Psoas muscle (tissue), 8 donors: ENCODE data around the gene PIAS1. TPM values are rescaled to one million over a fixed set of nuclear protein-coding genes. Genes with fewer than 3 reads are reported as not detected.

Experiments
- ATAC-seq, 4 donors: fragments of 200-7000 bp; cut with Tn5 transposase; one replicate each; pipeline ENCODE4 v1.9.1; 2020; ENCODE audit warnings: moderate library complexity in 3 of 4, mild to moderate bottlenecking in 2 of 4
- DNase-seq, 2 donors: peaks; one replicate each; pipeline ENCODE4 v3.0.0-alpha.2; 2020
- H3K27ac ChIP-seq: fragments of 200-600 bp; one replicate; pipeline ENCODE4 v1.8.0; 2022
- H3K27me3 ChIP-seq, 3 donors: fragments of 200-600 bp in 1 of 3; one replicate each; pipeline versions ENCODE4 v1.6.1 to v1.8.0; 2013 to 2022; ENCODE audit warnings: low read length in 2 of 3, mild to moderate bottlenecking in 2 of 3, moderate library complexity in 1 of 3; ENCODE audit not compliant: insufficient read depth in 3 of 3
- H3K36me3 ChIP-seq, 2 donors: fragments of 200-600 bp in 1 of 2; one replicate each; pipeline versions ENCODE4 v1.6.1 to v1.8.0; 2013 to 2022; ENCODE audit warnings: low read depth in 1 of 2, mild to moderate bottlenecking in 1 of 2, moderate library complexity in 1 of 2; ENCODE audit not compliant: insufficient read depth in 1 of 2
- H3K4me1 ChIP-seq: fragments of 200-600 bp; one replicate; pipeline ENCODE4 v1.8.0; 2022
- H3K4me3 ChIP-seq: fragments of 200-600 bp; one replicate; pipeline ENCODE4 v1.8.0; 2022; ENCODE audit warnings: mild to moderate bottlenecking
- H3K9me3 ChIP-seq: fragments of 200-600 bp; one replicate; pipeline ENCODE4 v1.8.0; 2022
- WGBS, 3 donors: extraction: QIAGEN DNeasy Blood & Tissue Kit; methylation state at CpG; one replicate each; pipeline versions ENCODE4 v1.1.6 to v1.1.7; 2013; 5-methylcytosine and 5-hydroxymethylcytosine counted together
- intact Hi-C, 2 donors: fragments of 100-400 bp; cut with DNase I; formaldehyde crosslinking; loops; one replicate each; pipeline versions ENCODE4 v1.11.0 to v1.14.2; 2022
- polyA plus RNA-seq, 3 donors: library from polyadenylated mRNA; stranded (reverse); fragments of 200-250 nt; gene quantifications; one replicate each; pipeline ENCODE4 v1.2.3, GENCODE V29; 2013
- total RNA-seq, 4 donors: library from RNA; stranded (reverse); fragmentation: NEBNext Ultra II Directional in 2 of 4; extraction: Animal tissue kit (Norgen Biotek cat#: 25700) in 2 of 4; gene quantifications; one replicate each; pipeline versions ENCODE4 v1.2.1 to v1.2.4, GENCODE V29; 2021 to 2023
- TF ChIP-seq, protein P1 (sequence below): fragments of 200-600 bp; IDR thresholded peaks from one replicate; pipeline ENCODE4 v1.8.0; 2022; ENCODE audit warnings: antibody characterized with exemption
- donor health status: healthy with polysubstance abuse.
- donor health status: DM: no; HTN: no; CAD: no; lungs with moderate emphysema.
- donor health status: Bipolar disorder and iron deficiency.
- donor health status: healthy.
- donor health status: DM: yes; HTN: yes; CAD: no.
- donor health status: DM: no; HTN: no; CAD: no.
- donor health status: DM: no; HTN: no; CAD: no.
- donor health status: DM: yes; HTN: yes; CAD: no.

The PIAS1 gene
- total and polyA plus RNA-seq, 7 donors = 4.4 to 28.7 (median 18.2) TPM

DNA sequence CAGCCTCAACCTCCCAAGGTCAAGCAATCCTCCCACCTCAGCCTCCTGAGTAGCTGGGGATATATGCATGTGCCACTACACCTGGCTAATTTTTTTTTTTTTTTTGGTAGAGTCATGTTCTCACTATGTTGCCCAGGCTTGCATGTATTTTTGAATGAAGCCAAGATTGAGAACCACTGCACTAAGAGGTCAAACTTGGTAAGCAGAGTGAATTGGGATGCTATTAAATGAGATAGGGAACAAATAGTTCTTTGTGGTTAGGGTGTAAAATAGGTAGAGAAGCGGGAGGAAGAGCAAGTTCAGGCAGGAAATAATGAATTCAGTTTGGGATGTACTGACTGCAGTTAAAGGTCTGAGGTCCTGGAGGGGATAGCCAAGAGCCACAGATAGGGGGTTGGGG, 39.9 kb upstream of the PIAS1 start:
- TF ChIP-seq, protein P1, sequence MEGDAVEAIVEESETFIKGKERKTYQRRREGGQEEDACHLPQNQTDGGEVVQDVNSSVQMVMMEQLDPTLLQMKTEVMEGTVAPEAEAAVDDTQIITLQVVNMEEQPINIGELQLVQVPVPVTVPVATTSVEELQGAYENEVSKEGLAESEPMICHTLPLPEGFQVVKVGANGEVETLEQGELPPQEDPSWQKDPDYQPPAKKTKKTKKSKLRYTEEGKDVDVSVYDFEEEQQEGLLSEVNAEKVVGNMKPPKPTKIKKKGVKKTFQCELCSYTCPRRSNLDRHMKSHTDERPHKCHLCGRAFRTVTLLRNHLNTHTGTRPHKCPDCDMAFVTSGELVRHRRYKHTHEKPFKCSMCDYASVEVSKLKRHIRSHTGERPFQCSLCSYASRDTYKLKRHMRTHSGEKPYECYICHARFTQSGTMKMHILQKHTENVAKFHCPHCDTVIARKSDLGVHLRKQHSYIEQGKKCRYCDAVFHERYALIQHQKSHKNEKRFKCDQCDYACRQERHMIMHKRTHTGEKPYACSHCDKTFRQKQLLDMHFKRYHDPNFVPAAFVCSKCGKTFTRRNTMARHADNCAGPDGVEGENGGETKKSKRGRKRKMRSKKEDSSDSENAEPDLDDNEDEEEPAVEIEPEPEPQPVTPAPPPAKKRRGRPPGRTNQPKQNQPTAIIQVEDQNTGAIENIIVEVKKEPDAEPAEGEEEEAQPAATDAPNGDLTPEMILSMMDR = no peak
- H3K27ac ChIP-seq = no peak overlapping the region
- intact Hi-C loops = no loop called here
- DNase-seq = no peak
- H3K27me3 ChIP-seq = no peaks in the 10 kb centered on the region
- no peak overlapping the region for H3K4me3 ChIP-seq
- WGBS, 3 donors = 80 to 92% (median 90%) methylated on average over 1 of the region's 1 CpG
- no peaks in the 10 kb centered on the region for H3K9me3 ChIP-seq
- no peaks in the 10 kb centered on the region for H3K4me1 ChIP-seq
- no peaks in the 10 kb centered on the region for H3K36me3 ChIP-seq
- ATAC-seq = no peak

DNA sequence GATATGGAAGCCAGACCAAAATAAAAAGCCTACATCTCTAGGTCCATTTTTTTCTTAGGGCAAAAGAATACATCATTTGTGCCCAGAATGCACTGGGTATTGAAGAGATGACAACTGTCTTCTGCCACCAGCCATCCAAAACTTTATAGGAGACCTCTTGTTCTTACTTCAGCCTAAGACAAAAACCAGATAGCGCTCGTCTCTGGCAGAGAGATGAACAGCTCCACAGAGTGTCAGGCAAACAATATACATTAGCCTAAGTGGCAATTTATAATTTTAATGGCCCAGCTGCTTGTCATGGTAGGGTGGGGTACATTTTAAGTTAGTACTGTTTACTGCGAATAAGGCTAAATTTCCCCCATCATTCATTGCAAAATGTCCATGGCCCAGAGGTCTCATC, 38.9 kb upstream of the PIAS1 start:
- TF ChIP-seq, protein P1 = no peak
- DNase-seq (no peak), ATAC-seq (no peak)
- no peaks in the 10 kb centered on the region for H3K9me3 ChIP-seq
- H3K27me3 ChIP-seq = no peaks in the 10 kb centered on the region
- H3K4me3 ChIP-seq = no peak overlapping the region
- H3K4me1 ChIP-seq = no peaks in the 10 kb centered on the region
- no peak overlapping the region for H3K27ac ChIP-seq
- intact Hi-C loops = no loop called here
- H3K36me3 ChIP-seq = no peaks in the 10 kb centered on the region
- WGBS, 3 donors = 87 to 90% (median 88%) methylated on average over 3 of the region's 3 CpGs

GRCh38 chr15:68017201-68017600, 36.9 kb upstream of the PIAS1 start:
- ATAC-seq = peak in 2 of 4 donors; percentile 37 to 50
- intact Hi-C loops = no loop called here

GRCh38 chr15:68018797-68019444, 35.2 kb upstream of the PIAS1 start:
- intact Hi-C loops = no loop called here
- Histone ChIP-seq H3K27ac (no peak overlapping the region), H3K36me3 (no peaks in the 10 kb centered on the region), H3K27me3 (no peaks in the 10 kb centered on the region), H3K4me3 (no peak overlapping the region), H3K4me1 (no peaks in the 10 kb centered on the region), H3K9me3 (no peaks in the 10 kb centered on the region)
- no peak for DNase-seq
- 71 to 91% (median 90%) methylated on average over 5 of the region's 5 CpGs for WGBS, 3 donors
- no peak for ATAC-seq
- TF ChIP-seq, protein P1 = no peak

More at GRCh38 chr15:68017201-68017600, 36.9 kb upstream of the PIAS1 start:
- no peak for DNase-seq
- H3K27ac ChIP-seq = no peak overlapping the region
- TF ChIP-seq, protein P1 = no peak
- H3K27me3 ChIP-seq = no peaks in the 10 kb centered on the region
- 67 to 76% (median 69%) methylated on average over 6 of the region's 6 CpGs for WGBS, 3 donors
- no peaks in the 10 kb centered on the region for H3K36me3 ChIP-seq
- no peaks in the 10 kb centered on the region for H3K4me1 ChIP-seq
- no peaks in the 10 kb centered on the region for H3K9me3 ChIP-seq
- no peak overlapping the region for H3K4me3 ChIP-seq
